ENCODE data around the gene VSIG2. TPM values are rescaled to one million over a fixed set of nuclear protein-coding genes. Genes with fewer than 3 reads are reported as not detected.

The VSIG2 gene
- total RNA-seq, 4 donors from 2014 or later, result not detected

GRCh38 chr11:124745835-124746620 is 6.0 kb downstream of the VSIG2 start:
- no peak for TF ChIP-seq CTCF (IDR thresholded peaks at IDR 0.05; ENCODE audit: low read depth)

- TF ChIP-seq CTCF (IDR thresholded peaks at IDR 0.05; ENCODE audit: low read depth), result no peak
These were observed 6.7 kb downstream of the VSIG2 start for GRCh38 chr11:124745270-124745834.

- TF ChIP-seq CTCF (IDR thresholded peaks at IDR 0.05; ENCODE audit: low read depth), result no peak
These were observed 9.0 kb downstream of the VSIG2 start for GRCh38 chr11:124743050-124743449.

GRCh38 chr11:124742555-124742954 is 9.5 kb downstream of the VSIG2 start:
- no peak for TF ChIP-seq CTCF (IDR thresholded peaks at IDR 0.05; ENCODE audit: low read depth)

GRCh38 chr11:124740277-124740882 is 11.7 kb downstream of the VSIG2 start:
- TF ChIP-seq CTCF (IDR thresholded peaks at IDR 0.05; ENCODE audit: low read depth), result no peak

GRCh38 chr11:124739479-124740276 is 12.4 kb downstream of the VSIG2 start, which contains the start of gene NRGN:
NRGN (plus strand) TSS chr11:124739942; CDS start chr11:124740085, 143 bp downstream.
- no peak for TF ChIP-seq CTCF (IDR thresholded peaks at IDR 0.05; ENCODE audit: low read depth)

Data from subcutaneous adipose tissue (tissue), 4 donors.